Endothelial cell (in vitro differentiated cells): ENCODE measurements around the gene GPC5. TPM values are rescaled to one million over a fixed set of nuclear protein-coding genes. Genes with fewer than 3 reads are reported as not detected.

ENCODE experiments used
- DNase-seq: peaks from one replicate; pipeline ENCODE4 v3.0.0; 2021; ENCODE audit warnings: low spot score
- H3K27ac Mint-ChIP-seq: one replicate; pipeline ENCODE4 v1.8.0; 2021; ENCODE audit warnings: mixed read lengths, inconsistent platforms; ENCODE audit not compliant: unreplicated experiment
- H3K27me3 Mint-ChIP-seq: one replicate; pipeline ENCODE4 v1.8.0; 2021; ENCODE audit warnings: mild to moderate bottlenecking, moderate library complexity, mixed read lengths, inconsistent platforms; ENCODE audit not compliant: unreplicated experiment
- H3K36me3 Mint-ChIP-seq: one replicate; pipeline ENCODE4 v1.8.0; 2021; ENCODE audit warnings: mild to moderate bottlenecking, low read depth, mixed read lengths, inconsistent platforms; ENCODE audit not compliant: unreplicated experiment
- H3K4me1 Mint-ChIP-seq: one replicate; pipeline ENCODE4 v1.8.0; 2021; ENCODE audit warnings: mild to moderate bottlenecking, mixed read lengths, inconsistent platforms; ENCODE audit not compliant: unreplicated experiment
- H3K4me3 Mint-ChIP-seq: one replicate; pipeline ENCODE4 v1.8.0; 2021; ENCODE audit warnings: mild to moderate bottlenecking, mixed read lengths, inconsistent platforms; ENCODE audit not compliant: unreplicated experiment
- H3K9me3 Mint-ChIP-seq: one replicate; pipeline ENCODE4 v1.8.0; 2021; ENCODE audit warnings: mixed read lengths, inconsistent platforms; ENCODE audit not compliant: unreplicated experiment
- total RNA-seq: library from RNA; stranded (reverse); fragmentation: NEBNext Ultra II Directional; extraction: Animal tissue kit (Norgen Biotek cat#: 25700); gene quantifications from one replicate; pipeline ENCODE4 v1.2.1, GENCODE V29; 2021; ENCODE audit not compliant: unreplicated experiment
- TF ChIP-seq, protein P1 (sequence below): fragments of 200-600 bp; sonication (generic); IDR thresholded peaks from one replicate; pipeline ENCODE4 v1.5.0; 2021; ENCODE audit warnings: antibody characterized with exemption; ENCODE audit not compliant: unreplicated experiment

The GPC5 gene
- total RNA-seq, 1 donor from 2014 or later: not detected

- peak overlapping the region; percentile 50 for H3K27ac Mint-ChIP-seq
- H3K4me3 Mint-ChIP-seq: no peak overlapping the region
- no peaks in the 10 kb centered on the region for H3K9me3 Mint-ChIP-seq
- H3K4me1 Mint-ChIP-seq: no peaks in the 10 kb centered on the region
- TF ChIP-seq, protein P1, sequence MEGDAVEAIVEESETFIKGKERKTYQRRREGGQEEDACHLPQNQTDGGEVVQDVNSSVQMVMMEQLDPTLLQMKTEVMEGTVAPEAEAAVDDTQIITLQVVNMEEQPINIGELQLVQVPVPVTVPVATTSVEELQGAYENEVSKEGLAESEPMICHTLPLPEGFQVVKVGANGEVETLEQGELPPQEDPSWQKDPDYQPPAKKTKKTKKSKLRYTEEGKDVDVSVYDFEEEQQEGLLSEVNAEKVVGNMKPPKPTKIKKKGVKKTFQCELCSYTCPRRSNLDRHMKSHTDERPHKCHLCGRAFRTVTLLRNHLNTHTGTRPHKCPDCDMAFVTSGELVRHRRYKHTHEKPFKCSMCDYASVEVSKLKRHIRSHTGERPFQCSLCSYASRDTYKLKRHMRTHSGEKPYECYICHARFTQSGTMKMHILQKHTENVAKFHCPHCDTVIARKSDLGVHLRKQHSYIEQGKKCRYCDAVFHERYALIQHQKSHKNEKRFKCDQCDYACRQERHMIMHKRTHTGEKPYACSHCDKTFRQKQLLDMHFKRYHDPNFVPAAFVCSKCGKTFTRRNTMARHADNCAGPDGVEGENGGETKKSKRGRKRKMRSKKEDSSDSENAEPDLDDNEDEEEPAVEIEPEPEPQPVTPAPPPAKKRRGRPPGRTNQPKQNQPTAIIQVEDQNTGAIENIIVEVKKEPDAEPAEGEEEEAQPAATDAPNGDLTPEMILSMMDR: no peak
- no peaks in the 10 kb centered on the region for H3K27me3 Mint-ChIP-seq
- no peaks in the 10 kb centered on the region for H3K36me3 Mint-ChIP-seq
- DNase-seq: no peak
Measured at GRCh38 chr13:91356919-91357612, 41.4 kb upstream of the GPC5 start.

DNA sequence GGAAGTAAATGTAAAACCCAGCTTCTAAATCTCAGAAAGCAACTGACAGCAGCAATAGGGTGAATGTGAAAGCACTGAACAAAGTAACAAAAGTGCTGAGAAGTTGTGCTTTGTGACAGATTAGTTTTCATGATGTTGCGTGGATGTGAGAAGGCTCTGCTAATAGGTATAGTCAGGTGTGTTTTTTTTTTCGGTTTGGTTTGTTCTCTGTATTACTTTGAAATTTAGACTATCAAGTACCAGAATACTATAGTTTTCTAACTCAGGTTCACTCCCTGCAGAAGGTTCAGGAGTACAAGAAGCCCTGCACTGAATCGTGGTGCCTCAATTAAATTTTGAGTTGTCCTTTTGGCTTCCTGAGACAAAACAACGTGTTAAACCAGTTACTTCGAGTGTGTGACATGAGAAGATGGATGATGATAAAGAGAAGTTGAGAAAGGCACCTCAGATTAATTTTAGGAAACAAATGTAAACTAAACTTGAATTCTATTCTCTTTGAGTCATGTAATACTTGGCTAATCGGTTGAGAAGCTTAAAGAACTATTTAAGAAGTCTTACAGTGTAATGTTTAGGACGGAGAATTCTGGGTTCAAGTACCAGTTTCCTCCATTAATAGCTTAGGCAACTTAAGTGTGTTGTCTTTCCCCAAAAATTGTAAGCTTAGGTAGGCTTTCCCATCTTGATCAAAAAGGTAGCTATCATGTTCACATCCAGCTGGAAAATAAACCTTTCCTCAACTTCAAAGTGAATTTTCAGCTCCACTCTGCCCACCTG is 40.6 kb upstream of the GPC5 start:
- Mint-ChIP-seq H3K4me3 (no peak overlapping the region), H3K27ac (no peak overlapping the region), H3K27me3 (no peaks in the 10 kb centered on the region), H3K36me3 (no peaks in the 10 kb centered on the region), H3K9me3 (no peaks in the 10 kb centered on the region), H3K4me1 (no peaks in the 10 kb centered on the region)
- no peak for DNase-seq
- TF ChIP-seq, protein P1: no peak

DNA sequence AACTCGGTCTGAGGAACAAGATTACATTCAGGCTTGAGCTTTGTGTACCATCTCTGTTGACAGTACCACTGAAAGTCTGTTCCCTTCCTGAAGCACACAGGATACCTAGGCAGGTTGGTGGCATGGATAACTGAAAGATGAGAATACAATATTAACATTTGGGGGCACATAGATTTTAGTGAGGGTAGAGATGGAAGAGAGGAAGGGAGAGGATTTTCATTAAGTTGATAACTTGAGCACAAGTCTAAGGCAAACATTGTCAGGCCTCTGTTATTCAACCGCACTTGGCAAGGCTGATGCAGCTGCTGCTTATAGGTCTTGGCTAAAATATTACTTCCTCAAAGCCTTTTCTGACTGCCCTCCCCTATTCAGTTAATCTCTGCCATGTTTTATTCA is 40.0 kb upstream of the GPC5 start:
- no peak for DNase-seq
- no peak overlapping the region for H3K27ac Mint-ChIP-seq
- H3K4me3 Mint-ChIP-seq: no peak overlapping the region
- no peaks in the 10 kb centered on the region for H3K9me3 Mint-ChIP-seq
- TF ChIP-seq, protein P1: no peak
- H3K27me3 Mint-ChIP-seq: no peaks in the 10 kb centered on the region
- no peaks in the 10 kb centered on the region for H3K36me3 Mint-ChIP-seq
- no peaks in the 10 kb centered on the region for H3K4me1 Mint-ChIP-seq

GRCh38 chr13:91359111-91359510 is 39.3 kb upstream of the GPC5 start:
- Mint-ChIP-seq H3K9me3 (no peaks in the 10 kb centered on the region), H3K4me1 (no peaks in the 10 kb centered on the region), H3K27ac (no peak overlapping the region), H3K27me3 (no peaks in the 10 kb centered on the region), H3K36me3 (no peaks in the 10 kb centered on the region), H3K4me3 (no peak overlapping the region)
- no peak for DNase-seq
- TF ChIP-seq, protein P1: no peak

DNA sequence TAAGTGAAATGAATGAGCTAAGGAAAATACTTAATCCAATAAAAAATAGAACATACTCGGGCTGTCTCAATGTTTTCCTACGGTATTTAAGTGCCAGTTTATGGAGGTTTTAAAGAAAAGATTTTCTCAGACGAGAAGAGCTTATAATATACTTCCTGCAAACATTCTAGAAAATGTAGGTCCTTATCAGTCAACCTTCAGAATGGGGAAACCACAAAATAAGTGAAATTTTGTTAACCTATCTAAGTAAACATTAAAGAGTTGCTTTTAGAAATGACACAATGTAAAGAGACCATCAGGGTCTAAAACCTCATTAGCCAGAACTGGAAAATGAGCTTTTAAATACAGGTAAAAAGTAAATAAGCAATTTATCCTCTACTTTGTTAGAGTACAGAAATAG is 38.8 kb upstream of the GPC5 start:
- Mint-ChIP-seq H3K4me1 (no peaks in the 10 kb centered on the region), H3K9me3 (no peaks in the 10 kb centered on the region), H3K36me3 (no peaks in the 10 kb centered on the region), H3K27ac (no peak overlapping the region), H3K27me3 (no peaks in the 10 kb centered on the region), H3K4me3 (no peak overlapping the region)
- TF ChIP-seq, protein P1: no peak
- DNase-seq: no peak
